ENCODE data around the gene PDIA6.
"Not testable (repeated sequence)": the region's sequence is repeated elsewhere in the genome, so short reads cannot be mapped to it uniquely, and the experiment has no call there.

Gene PDIA6

GRCh38 chr2:10829299-10829698, 16.7 kb upstream of the PDIA6 start:
- no peaks in the 10 kb centered on the region for H3K36me3 Mint-ChIP-seq
- H3K27ac Mint-ChIP-seq: no peak overlapping the region
- CTCF ChIA-PET: interaction anchor here (8.8 kb wide), 1 partner anchor 293 kb away, joined by 137 read pairs; no protein-coding TSS in a partner anchor
- H3K4me3 Mint-ChIP-seq: no peak overlapping the region
- no peak for DNase-seq
- H3K27me3 Mint-ChIP-seq: peaks cover 67% of the 10 kb centered on the region
- H3K4me1 Mint-ChIP-seq: peaks cover 4% of the 10 kb centered on the region
- no peaks in the 10 kb centered on the region for H3K9me3 Mint-ChIP-seq

GRCh38 chr2:10828346-10828745, 15.8 kb upstream of the PDIA6 start:
- Mint-ChIP-seq H3K27me3 (peaks cover 69% of the 10 kb centered on the region), H3K36me3 (no peaks in the 10 kb centered on the region), H3K4me1 (peaks cover 4% of the 10 kb centered on the region), H3K27ac (no peak overlapping the region), H3K9me3 (no peaks in the 10 kb centered on the region), H3K4me3 (no peak overlapping the region)
- no peak for DNase-seq
- CTCF ChIA-PET: no interaction called here

- Mint-ChIP-seq H3K27me3 (peaks cover 57% of the 10 kb centered on the region), H3K4me1 (no peaks in the 10 kb centered on the region), H3K9me3 (no peaks in the 10 kb centered on the region), H3K4me3 (no peak overlapping the region), H3K36me3 (no peaks in the 10 kb centered on the region), H3K27ac (no peak overlapping the region)
- DNase-seq: no peak
- CTCF ChIA-PET: no interaction called here
Observed at GRCh38 chr2:10826625-10827024, 14.0 kb upstream of the PDIA6 start.

- no peak for DNase-seq
- Mint-ChIP-seq H3K36me3 (no peaks in the 10 kb centered on the region), H3K27ac (no peak overlapping the region), H3K9me3 (no peaks in the 10 kb centered on the region), H3K4me3 (no peak overlapping the region), H3K4me1 (no peaks in the 10 kb centered on the region), H3K27me3 (peaks cover 56% of the 10 kb centered on the region)
- CTCF ChIA-PET: no interaction called here
Observed at GRCh38 chr2:10826026-10826425, 13.4 kb upstream of the PDIA6 start.

DNA sequence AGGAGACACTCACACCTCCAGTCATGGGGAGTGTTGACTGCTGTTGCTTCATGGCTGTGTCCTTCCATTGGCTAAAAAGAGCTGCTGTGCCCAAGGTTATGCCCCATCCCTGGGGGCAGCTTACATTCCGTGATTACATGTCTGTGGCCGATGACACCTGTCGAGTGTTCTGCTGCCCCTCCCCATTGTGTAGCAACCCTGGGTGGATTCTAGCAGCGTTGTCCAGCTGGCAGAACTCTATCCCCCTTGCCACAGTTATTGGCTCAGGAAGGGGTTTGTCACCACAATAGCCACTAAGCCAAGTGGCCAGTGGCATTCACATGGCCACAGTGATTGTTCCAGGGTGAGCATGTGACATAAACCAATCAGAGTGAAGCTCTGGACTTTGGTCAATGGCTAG, 11.6 kb upstream of the PDIA6 start:
- CTCF ChIA-PET: interaction anchor here (0.6 to 3.4 kb wide), 4 partner anchors 9 to 759 kb away, joined by 3 to 25 read pairs (median 3); no protein-coding TSS in a partner anchor
- Mint-ChIP-seq H3K27me3 (peaks cover 56% of the 10 kb centered on the region), H3K4me1 (no peaks in the 10 kb centered on the region), H3K9me3 (no peaks in the 10 kb centered on the region), H3K4me3 (no peak overlapping the region), H3K27ac (no peak overlapping the region), H3K36me3 (no peaks in the 10 kb centered on the region)
- DNase-seq: no peak

DNA sequence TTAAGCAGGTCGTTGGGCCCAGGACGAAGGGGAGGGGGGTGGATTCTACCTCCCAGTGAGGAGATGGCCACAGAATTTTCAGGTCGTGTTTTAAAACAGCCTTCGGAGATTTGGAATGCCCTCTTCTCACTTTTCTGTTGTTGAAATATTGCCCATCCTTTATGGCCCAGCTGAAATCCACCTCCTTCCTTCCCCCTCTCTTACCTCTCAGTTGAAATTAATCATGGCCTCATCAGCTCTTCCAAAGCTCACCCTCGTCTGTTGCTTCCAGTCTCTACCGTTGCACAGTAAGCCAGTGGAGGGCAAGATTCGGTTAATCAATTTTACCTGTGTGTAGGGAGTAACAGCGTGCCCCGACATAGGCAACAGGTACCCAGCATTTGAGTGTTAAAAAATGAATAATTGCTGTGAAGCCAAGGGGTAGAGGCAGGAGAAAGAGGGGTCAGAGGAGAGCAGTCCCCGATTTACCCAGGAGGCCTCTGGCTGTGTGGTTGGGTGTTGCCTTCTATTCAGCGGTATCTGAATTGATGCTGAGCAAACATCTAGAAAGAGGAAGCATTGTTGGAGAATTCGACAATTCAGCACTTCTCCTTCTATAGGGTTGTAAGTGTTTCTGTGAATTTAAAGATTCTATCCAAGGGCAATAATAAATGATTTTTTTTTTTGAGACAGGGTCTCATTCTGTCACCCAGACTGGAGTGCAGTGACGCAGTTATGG, 8.6 kb upstream of the PDIA6 start:
- Mint-ChIP-seq H3K9me3 (no peaks in the 10 kb centered on the region), H3K4me3 (no peak overlapping the region), H3K36me3 (no peaks in the 10 kb centered on the region), H3K27me3 (peaks cover 65% of the 10 kb centered on the region), H3K4me1 (no peaks in the 10 kb centered on the region), H3K27ac (no peak overlapping the region)
- CTCF ChIA-PET: interaction anchor here (1.1 kb wide), 1 partner anchor 11 kb away, joined by 5 read pairs; no protein-coding TSS in a partner anchor
- DNase-seq: no peak

DNA sequence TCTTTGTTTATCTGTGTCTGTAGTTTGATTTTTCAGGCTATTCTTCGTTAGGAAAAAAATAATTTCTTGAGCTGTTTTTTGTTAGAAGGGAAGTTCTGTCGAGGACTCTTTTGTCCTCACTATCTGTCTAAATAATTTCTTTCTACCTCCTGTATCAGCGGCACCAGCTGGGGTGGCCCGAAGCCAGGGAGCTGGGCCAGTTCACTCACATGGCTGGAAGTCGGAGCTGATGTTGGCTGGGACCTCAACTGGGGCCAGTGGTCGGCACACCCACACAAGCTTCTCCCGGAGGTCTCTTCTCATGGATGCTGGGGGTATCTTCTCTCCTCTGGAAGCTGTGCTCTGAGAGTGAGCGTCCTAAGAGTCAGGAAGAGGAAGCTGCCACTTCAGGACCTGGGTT, 8.0 kb upstream of the PDIA6 start:
- Mint-ChIP-seq H3K27ac (no peak overlapping the region), H3K27me3 (peaks cover 70% of the 10 kb centered on the region), H3K9me3 (no peaks in the 10 kb centered on the region), H3K4me3 (no peak overlapping the region), H3K36me3 (no peaks in the 10 kb centered on the region), H3K4me1 (no peaks in the 10 kb centered on the region)
- CTCF ChIA-PET: interaction anchor here (1.1 to 1.4 kb wide), 2 partner anchors 12 to 15 kb away, joined by 3 to 5 read pairs; no protein-coding TSS in a partner anchor
- DNase-seq: no peak

- no peaks in the 10 kb centered on the region for H3K4me1 Mint-ChIP-seq
- H3K27ac Mint-ChIP-seq: no peak overlapping the region
- CTCF ChIA-PET: interaction anchor here (1.1 to 1.4 kb wide), 2 partner anchors 13 to 16 kb away, joined by 3 to 5 read pairs; no protein-coding TSS in a partner anchor
- peaks cover 75% of the 10 kb centered on the region for H3K27me3 Mint-ChIP-seq
- no peaks in the 10 kb centered on the region for H3K36me3 Mint-ChIP-seq
- DNase-seq: no peak
- no peak overlapping the region for H3K4me3 Mint-ChIP-seq
- no peaks in the 10 kb centered on the region for H3K9me3 Mint-ChIP-seq
Observed at GRCh38 chr2:10819714-10820314, 7.2 kb upstream of the PDIA6 start.

- Mint-ChIP-seq H3K36me3 (no peaks in the 10 kb centered on the region), H3K27me3 (peaks cover 76% of the 10 kb centered on the region), H3K4me3 (no peak overlapping the region), H3K4me1 (no peaks in the 10 kb centered on the region), H3K9me3 (no peaks in the 10 kb centered on the region), H3K27ac (no peak overlapping the region)
- CTCF ChIA-PET: no interaction called here
- no peak for DNase-seq
Observed at GRCh38 chr2:10818984-10819383, 6.4 kb upstream of the PDIA6 start.

DNA sequence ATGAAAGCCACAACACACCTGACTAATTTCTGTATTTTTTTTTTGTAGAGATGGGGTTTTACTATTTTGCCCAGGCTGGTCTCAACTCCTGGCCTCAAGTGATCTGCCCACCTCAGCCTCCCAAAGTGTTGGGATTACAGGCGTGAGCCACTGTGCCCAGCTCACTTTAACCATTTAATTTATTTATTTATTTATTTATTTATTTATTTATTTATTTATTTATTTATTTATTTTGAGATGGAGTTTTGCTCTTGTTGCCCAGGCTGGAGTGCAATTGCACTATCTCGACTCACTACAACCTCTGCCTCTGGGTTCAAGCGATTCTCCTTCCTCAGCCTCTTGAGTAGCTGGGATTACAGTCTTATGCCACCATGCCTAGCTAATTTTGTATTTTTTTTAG, 5.7 kb upstream of the PDIA6 start:
- H3K27me3 Mint-ChIP-seq: peaks cover 73% of the 10 kb centered on the region
- H3K36me3 Mint-ChIP-seq, H3K4me3 Mint-ChIP-seq, DNase-seq, H3K4me1 Mint-ChIP-seq, H3K27ac Mint-ChIP-seq, H3K9me3 Mint-ChIP-seq: not testable (repeated sequence)
- CTCF ChIA-PET: interaction anchor here (1.1 kb wide), 1 partner anchor 314 kb away, joined by 3 read pairs; a partner anchor contains a TSS

GRCh38 chr2:10817413-10817812, 4.8 kb upstream of the PDIA6 start:
- no peaks in the 10 kb centered on the region for H3K9me3 Mint-ChIP-seq
- no peak overlapping the region for H3K4me3 Mint-ChIP-seq
- H3K27ac Mint-ChIP-seq: no peak overlapping the region
- no peak for DNase-seq
- peaks cover 4% of the 10 kb centered on the region for H3K4me1 Mint-ChIP-seq
- CTCF ChIA-PET: interaction anchor here (0.9 to 1.1 kb wide), 2 partner anchors 13 to 315 kb away, joined by 3 read pairs; a partner anchor contains a TSS
- H3K36me3 Mint-ChIP-seq: no peaks in the 10 kb centered on the region
- H3K27me3 Mint-ChIP-seq: peaks cover 71% of the 10 kb centered on the region

GRCh38 chr2:10814571-10815331, 2.2 kb upstream of the PDIA6 start:
- Mint-ChIP-seq H3K4me3 (peak overlapping the region; percentile 44), H3K9me3 (no peaks in the 10 kb centered on the region), H3K27me3 (peaks cover 56% of the 10 kb centered on the region), H3K27ac (no peak overlapping the region), H3K4me1 (peaks cover 24% of the 10 kb centered on the region), H3K36me3 (peaks cover 2% of the 10 kb centered on the region)
- CTCF ChIA-PET: interaction anchor here (0.8 kb wide), 1 partner anchor 18 kb away, joined by 3 read pairs; no protein-coding TSS in a partner anchor
- no peak for DNase-seq

DNA sequence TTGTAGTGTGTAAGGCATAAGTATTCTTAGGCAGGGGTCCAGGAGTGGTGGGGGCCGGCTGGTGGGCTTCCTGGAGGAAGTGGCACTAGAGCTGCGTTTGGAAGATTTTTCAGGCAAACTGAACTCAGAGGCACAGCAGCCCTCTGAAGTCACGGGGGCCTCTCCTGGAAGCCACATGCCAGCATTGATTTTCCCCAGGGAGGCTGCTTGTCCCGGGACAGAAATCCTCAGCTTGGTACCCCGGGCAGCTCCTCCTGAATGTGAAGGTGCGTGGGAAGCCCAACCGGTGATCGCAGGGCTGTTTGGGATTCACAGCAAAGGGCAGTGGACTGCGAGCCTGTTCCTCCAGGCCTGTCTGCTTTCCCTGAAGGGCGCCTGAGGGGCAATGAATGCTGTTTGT, 1.6 kb upstream of the PDIA6 start:
- Mint-ChIP-seq H3K4me1 (peaks cover 27% of the 10 kb centered on the region), H3K9me3 (no peaks in the 10 kb centered on the region), H3K36me3 (peaks cover 5% of the 10 kb centered on the region), H3K4me3 (no peak overlapping the region), H3K27me3 (peaks cover 54% of the 10 kb centered on the region), H3K27ac (no peak overlapping the region)
- CTCF ChIA-PET: interaction anchor here (0.8 kb wide), 1 partner anchor 19 kb away, joined by 3 read pairs; no protein-coding TSS in a partner anchor
- no peak for DNase-seq
